Mononuclear cell (primary cell): ENCODE measurements around the gene PWP2. TPM values are rescaled to one million over a fixed set of nuclear protein-coding genes. Genes with fewer than 3 reads are reported as not detected.
"Not testable (repeated sequence)": the region's sequence is repeated elsewhere in the genome, so short reads cannot be mapped to it uniquely, and the experiment has no call there.

Experiments
- H3K27me3 ChIP-seq: 2 replicates; pipeline ENCODE4 v1.6.0; 2011; ENCODE audit warnings: low read length, control low read depth; ENCODE audit not compliant: insufficient read depth
- H3K4me1 ChIP-seq: 2 replicates; pipeline ENCODE4 v1.5.1; 2011; ENCODE audit warnings: mild to moderate bottlenecking, low read length, control low read depth; ENCODE audit not compliant: insufficient read depth
- H3K4me3 ChIP-seq: 2 replicates; pipeline ENCODE4 v1.5.1; 2011; ENCODE audit warnings: mild to moderate bottlenecking, low read length, moderate library complexity
- H3K9me3 ChIP-seq: 2 replicates; pipeline ENCODE4 v1.5.1; 2011; ENCODE audit warnings: low read depth, mild to moderate bottlenecking, control low read depth, low read length
- total RNA-seq: library from RNA; depleted of rRNA; stranded (reverse); fragments of >200 nt; gene quantifications from one replicate; pipeline ENCODE4 v1.2.3, GENCODE V29; 2012

The PWP2 gene
- total RNA-seq, 1 donor, result 9.1 TPM

- H3K4me1 ChIP-seq, H3K4me3 ChIP-seq, H3K27me3 ChIP-seq, H3K9me3 ChIP-seq: not testable (repeated sequence)
Measured at GRCh38 chr21:44159349-44160297, 52.4 kb downstream of the PWP2 start.

GRCh38 chr21:44160298-44160672, 53.1 kb downstream of the PWP2 start:
- H3K4me1 ChIP-seq, H3K27me3 ChIP-seq, H3K9me3 ChIP-seq, H3K4me3 ChIP-seq: not testable (repeated sequence)

- H3K9me3 ChIP-seq, H3K27me3 ChIP-seq, H3K4me1 ChIP-seq, H3K4me3 ChIP-seq: not testable (repeated sequence)
Measured at GRCh38 chr21:44160821-44161220, 53.6 kb downstream of the PWP2 start.

- H3K4me1 ChIP-seq, result not testable (repeated sequence)
Measured at GRCh38 chr21:44163167-44163653, 56.0 kb downstream of the PWP2 start.

GRCh38 chr21:44165933-44166332, 58.7 kb downstream of the PWP2 start:
- H3K9me3 ChIP-seq, H3K27me3 ChIP-seq, H3K4me3 ChIP-seq, H3K4me1 ChIP-seq: not testable (repeated sequence)

More at GRCh38 chr21:44163167-44163653, 56.0 kb downstream of the PWP2 start:
- not testable (repeated sequence) for H3K4me3 ChIP-seq, H3K27me3 ChIP-seq, H3K9me3 ChIP-seq

GRCh38 chr21:44167527-44167926, 60.3 kb downstream of the PWP2 start:
- not testable (repeated sequence) for H3K4me3 ChIP-seq, H3K27me3 ChIP-seq, H3K4me1 ChIP-seq, H3K9me3 ChIP-seq

GRCh38 chr21:44170326-44170725, 63.1 kb downstream of the PWP2 start:
- not testable (repeated sequence) for H3K27me3 ChIP-seq, H3K4me1 ChIP-seq, H3K4me3 ChIP-seq, H3K9me3 ChIP-seq

GRCh38 chr21:44170863-44171262, 63.7 kb downstream of the PWP2 start:
- H3K4me1 ChIP-seq, H3K4me3 ChIP-seq, H3K9me3 ChIP-seq, H3K27me3 ChIP-seq: not testable (repeated sequence)

- not testable (repeated sequence) for H3K4me3 ChIP-seq, H3K4me1 ChIP-seq, H3K27me3 ChIP-seq, H3K9me3 ChIP-seq
Measured at GRCh38 chr21:44171962-44172572, 64.9 kb downstream of the PWP2 start.

- H3K4me3 ChIP-seq, H3K4me1 ChIP-seq, H3K9me3 ChIP-seq, H3K27me3 ChIP-seq: not testable (repeated sequence)
Measured at GRCh38 chr21:44172741-44173140, 65.5 kb downstream of the PWP2 start.

GRCh38 chr21:44175189-44175588, 68.0 kb downstream of the PWP2 start:
- H3K27me3 ChIP-seq, H3K4me3 ChIP-seq, H3K9me3 ChIP-seq, H3K4me1 ChIP-seq: not testable (repeated sequence)

- H3K9me3 ChIP-seq, H3K4me3 ChIP-seq, H3K4me1 ChIP-seq, H3K27me3 ChIP-seq: not testable (repeated sequence)
Measured at GRCh38 chr21:44176127-44176526, 68.9 kb downstream of the PWP2 start.

Other genes starting within 250 kb of the PWP2 start
- 27.7 TPM for gene AGPAT3, start 242.2 kb upstream of the PWP2 start, total RNA-seq
- 75.4 TPM for gene TRAPPC10, start 95.1 kb upstream of the PWP2 start, total RNA-seq
- 12.2 TPM for gene GATD3, start 26.3 kb downstream of the PWP2 start, total RNA-seq
- gene ICOSLG, start 133.5 kb downstream of the PWP2 start, total RNA-seq, result 15.4 TPM
- gene DNMT3L, start 154.5 kb downstream of the PWP2 start, total RNA-seq, result not detected
- 0.10 TPM for gene AIRE, start 178.5 kb downstream of the PWP2 start, total RNA-seq
- gene PFKL, start 192.7 kb downstream of the PWP2 start, total RNA-seq, result 61.3 TPM
- gene CFAP410, start 232.0 kb downstream of the PWP2 start, total RNA-seq, result 17.6 TPM
- gene TRPM2, start 246.2 kb downstream of the PWP2 start, total RNA-seq, result 2.2 TPM